ENCODE data around the gene NRG2. TPM values are rescaled to one million over a fixed set of nuclear protein-coding genes. Genes with fewer than 3 reads are reported as not detected.

NRG2 gene
- total RNA-seq, 1 donor from 2014 or later: 2.0 TPM

DNA sequence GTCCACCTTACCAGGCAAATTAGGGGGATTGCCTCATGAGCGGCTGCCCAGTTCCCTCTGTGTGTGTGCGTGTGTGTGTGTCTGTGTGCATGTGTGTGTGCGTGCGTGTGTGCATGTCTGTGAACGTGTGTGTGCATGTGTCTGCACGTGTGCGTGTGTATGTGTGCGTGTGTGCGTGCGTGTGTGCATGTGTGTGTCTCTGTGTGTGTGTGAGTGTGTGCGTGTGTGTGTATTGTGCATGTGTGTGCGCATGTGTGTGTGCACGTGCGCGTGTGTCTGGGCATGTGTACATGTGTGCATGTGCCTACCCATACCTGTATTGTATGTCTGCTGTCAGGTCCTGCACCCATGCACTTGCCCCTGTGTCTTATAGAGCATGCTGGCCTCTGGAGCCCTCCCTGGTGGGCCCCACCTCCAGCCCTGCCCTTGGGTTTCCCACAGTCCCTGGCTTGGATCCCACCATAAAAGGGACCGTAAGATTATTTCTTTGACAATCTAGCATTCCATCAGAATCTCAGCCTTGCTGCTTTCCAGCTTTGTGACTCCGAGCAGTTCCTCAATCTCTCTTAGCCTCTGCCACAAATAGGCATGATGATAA is 238.2 kb downstream of the NRG2 start:
- no peak overlapping the region for H3K4me3 Mint-ChIP-seq
- no peaks in the 10 kb centered on the region for H3K9me3 Mint-ChIP-seq
- no peaks in the 10 kb centered on the region for H3K4me1 Mint-ChIP-seq
- no peak overlapping the region for H3K27ac Mint-ChIP-seq
- no peaks in the 10 kb centered on the region for H3K36me3 Mint-ChIP-seq
- peaks cover 85% of the 10 kb centered on the region for H3K27me3 Mint-ChIP-seq (ENCODE audit: low read depth)
- no peak for TF ChIP-seq CTCF (IDR thresholded peaks at IDR 0.05; ENCODE audit: unreplicated experiment)
- DNase-seq (ENCODE audit: low spot score in 2 of 2, unreplicated experiment in 2 of 2): no peak

GRCh38 chr5:139803978-139804377 is 239.1 kb downstream of the NRG2 start:
- Mint-ChIP-seq H3K27ac (no peak overlapping the region), H3K27me3 (ENCODE audit: low read depth) (peaks cover 91% of the 10 kb centered on the region), H3K9me3 (no peaks in the 10 kb centered on the region), H3K36me3 (no peaks in the 10 kb centered on the region), H3K4me3 (no peak overlapping the region), H3K4me1 (no peaks in the 10 kb centered on the region)
- DNase-seq (ENCODE audit: low spot score in 2 of 2, unreplicated experiment in 2 of 2): no peak
- TF ChIP-seq CTCF (IDR thresholded peaks at IDR 0.05; ENCODE audit: unreplicated experiment): no peak

- Mint-ChIP-seq H3K36me3 (no peaks in the 10 kb centered on the region), H3K27me3 (ENCODE audit: low read depth) (peaks cover 95% of the 10 kb centered on the region), H3K9me3 (no peaks in the 10 kb centered on the region), H3K4me3 (no peak overlapping the region), H3K27ac (no peak overlapping the region), H3K4me1 (peaks cover 3% of the 10 kb centered on the region)
- DNase-seq (ENCODE audit: low spot score in 2 of 2, unreplicated experiment in 2 of 2): no peak
- no peak for TF ChIP-seq CTCF (IDR thresholded peaks at IDR 0.05; ENCODE audit: unreplicated experiment)
These were observed 243.7 kb downstream of the NRG2 start for GRCh38 chr5:139799359-139799758.

GRCh38 chr5:139798883-139799282 is 244.2 kb downstream of the NRG2 start:
- no peak for DNase-seq (ENCODE audit: low spot score in 2 of 2, unreplicated experiment in 2 of 2)
- Mint-ChIP-seq H3K27ac (no peak overlapping the region), H3K4me3 (no peak overlapping the region), H3K27me3 (ENCODE audit: low read depth) (peaks cover 95% of the 10 kb centered on the region), H3K36me3 (no peaks in the 10 kb centered on the region), H3K9me3 (no peaks in the 10 kb centered on the region), H3K4me1 (peaks cover 3% of the 10 kb centered on the region)
- TF ChIP-seq CTCF (IDR thresholded peaks at IDR 0.05; ENCODE audit: unreplicated experiment): no peak

DNA sequence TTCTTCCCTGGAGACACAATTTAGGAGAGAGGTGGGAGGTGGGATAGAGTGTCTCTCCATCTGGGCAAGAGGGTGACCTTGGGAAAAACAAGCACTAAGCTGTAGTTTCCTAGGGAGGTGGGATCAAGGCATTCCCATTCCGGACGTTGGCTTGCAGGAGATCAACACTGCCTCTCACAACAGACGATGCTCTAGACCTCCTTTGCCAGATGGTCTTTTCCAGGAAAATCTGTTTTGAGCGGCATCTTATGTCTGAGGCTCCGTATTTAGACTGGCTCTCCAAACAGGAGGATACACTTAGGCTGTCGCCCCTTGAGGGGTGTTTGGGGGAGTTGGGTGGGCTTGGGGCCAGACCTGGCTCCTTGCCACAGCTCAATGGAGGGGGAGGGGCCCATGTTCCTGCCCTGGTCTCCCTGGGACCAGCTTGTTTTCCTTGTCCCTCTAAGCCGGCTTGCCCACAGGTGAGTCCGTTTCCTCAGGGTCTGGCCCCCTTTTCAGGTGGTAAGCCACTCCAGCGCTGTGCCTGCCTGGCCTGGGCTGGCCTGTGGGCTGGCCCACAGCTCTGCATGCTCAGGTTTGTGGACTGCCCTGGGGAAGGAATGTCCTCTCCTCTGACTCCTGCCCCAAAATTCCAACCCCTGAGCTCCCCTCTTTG is 245.1 kb downstream of the NRG2 start:
- Mint-ChIP-seq H3K27ac (no peak overlapping the region), H3K27me3 (ENCODE audit: low read depth) (peaks cover 95% of the 10 kb centered on the region), H3K9me3 (no peaks in the 10 kb centered on the region), H3K4me3 (no peak overlapping the region), H3K36me3 (no peaks in the 10 kb centered on the region), H3K4me1 (peaks cover 3% of the 10 kb centered on the region)
- no peak for TF ChIP-seq CTCF (IDR thresholded peaks at IDR 0.05; ENCODE audit: unreplicated experiment)
- no peak for DNase-seq (ENCODE audit: low spot score in 2 of 2, unreplicated experiment in 2 of 2)

Measured in mesothelial cell of epicardium (in vitro differentiated cells).